IMR-90 (cell line): Measurements from ENCODE around the gene ERGIC1.

Source experiments
- CEBPB ChIP-seq: IDR thresholded peaks from 2 replicates; pipeline ENCODE4 v1.6.1; 2012; ENCODE audit warnings: low read depth, low read length, improper control_type of control experiment
- CHD1 ChIP-seq: IDR thresholded peaks from 2 replicates; pipeline ENCODE4 v1.6.1; 2012; ENCODE audit warnings: low read depth, low read length, improper control_type of control experiment
- CTCF ChIP-seq: conservative IDR thresholded peaks from 2 replicates; pipeline ENCODE4 v1.5.1; 2012; ENCODE audit warnings: mild to moderate bottlenecking, low read depth, low read length, improper control_type of control experiment
- FOS ChIP-seq: fragments of 150-350 bp; IDR thresholded peaks from 2 replicates; pipeline ENCODE4 v1.6.1; 2016; ENCODE audit warnings: low read depth, low read length
- POLR2A ChIP-seq: IDR thresholded peaks from 2 replicates; pipeline ENCODE4 v1.6.1; 2012; ENCODE audit warnings: mild to moderate bottlenecking, low read depth, low read length
- RAD21 ChIP-seq: IDR thresholded peaks from 2 replicates; pipeline ENCODE4 v1.6.1; 2012; ENCODE audit warnings: low read length, improper control_type of control experiment
- RFX5 ChIP-seq: IDR thresholded peaks from 2 replicates; pipeline ENCODE4 v1.8.0; 2012; ENCODE audit warnings: low read depth, mild to moderate bottlenecking, low read length, moderate library complexity
- SMC3 ChIP-seq: fragments of 150-350 bp; IDR thresholded peaks from 2 replicates; pipeline ENCODE4 v1.6.1; 2016; ENCODE audit warnings: low read depth, mild to moderate bottlenecking, antibody characterized with exemption, low read length, moderate library complexity
- USF2 ChIP-seq: fragments of 150-350 bp; IDR thresholded peaks from 2 replicates; pipeline ENCODE4 v1.6.1; 2017; ENCODE audit warnings: mild to moderate bottlenecking, antibody characterized with exemption, low read length, low read depth

GRCh38 chr5:172856336-172856735 is 22.3 kb downstream of the ERGIC1 start:
- TF ChIP-seq CTCF (no peak), FOS (no peak), POLR2A (no peak), RFX5 (no peak), USF2 (no peak), RAD21 (no peak), CEBPB (no peak), CHD1 (no peak), SMC3 (no peak)
